ENCODE measurements around the gene CLCN3. TPM values are rescaled to one million over a fixed set of nuclear protein-coding genes. Genes with fewer than 3 reads are reported as not detected.

Gene CLCN3
- total and polyA plus RNA-seq, 2 experiments from 2014 or later: 10.9 to 22.9 TPM

GRCh38 chr4:169603312-169603711 is 17.1 kb upstream of the CLCN3 start:
- no peaks in the 10 kb centered on the region for H3F3A ChIP-seq (replicated peaks; ENCODE audit: low read depth)
- H3K36me3 ChIP-seq (ENCODE audit: insufficient read depth): no peaks in the 10 kb centered on the region; the same call in 1 of the 2 replicates
- H3K27ac ChIP-seq (ENCODE audit: low read depth): no peak overlapping the region
- DNase-seq (ENCODE audit: low spot score) (no peak), ATAC-seq (no peak)
- Mint-ChIP-seq H3K9me3 (no peaks in the 10 kb centered on the region), H3K27ac (no peak overlapping the region), H3K27me3 (ENCODE audit: insufficient read depth, low read depth, poor library complexity) (no peaks in the 10 kb centered on the region), H3K4me1 (no peaks in the 10 kb centered on the region), H3K4me3 (no peak overlapping the region), H3K36me3 (ENCODE audit: low read depth) (peaks cover 3% of the 10 kb centered on the region; the same call in 2 of the 3 replicates)
- H2AFZ ChIP-seq: no peak overlapping the region
- no peak overlapping the region for H3K4me2 ChIP-seq
- H3K27me3 ChIP-seq (ENCODE audit: insufficient read depth): no peaks in the 10 kb centered on the region
- no peaks in the 10 kb centered on the region for H3K4me1 ChIP-seq (ENCODE audit: insufficient read depth)
- no peaks in the 10 kb centered on the region for H3K9me2 ChIP-seq (ENCODE audit: insufficient read depth)
- no peak for TF ChIP-seq ETS1 (IDR thresholded peaks at IDR 0.05)
- TF ChIP-seq CREB1 (CRISPR knock-in tag; IDR thresholded peaks at IDR 0.05; ENCODE audit: low read depth): no peak
- peaks cover 20% of the 10 kb centered on the region; the same call in 1 of the 2 replicates for H3K79me2 ChIP-seq (replicated peaks; ENCODE audit: insufficient read depth)
- no peaks in the 10 kb centered on the region for H4K20me1 ChIP-seq (replicated peaks; ENCODE audit: insufficient read depth)
- no peak overlapping the region for H3K4me3 ChIP-seq

- Mint-ChIP-seq H3K4me3 (no peak overlapping the region), H3K36me3 (ENCODE audit: low read depth) (peaks cover 3% of the 10 kb centered on the region; the same call in 2 of the 3 replicates), H3K27ac (peak overlapping the region; percentile 84), H3K4me1 (no peaks in the 10 kb centered on the region), H3K9me3 (no peaks in the 10 kb centered on the region), H3K27me3 (ENCODE audit: insufficient read depth, low read depth, poor library complexity) (no peaks in the 10 kb centered on the region)
- H4K20me1 ChIP-seq (replicated peaks; ENCODE audit: insufficient read depth): no peaks in the 10 kb centered on the region
- no peaks in the 10 kb centered on the region for H3K4me1 ChIP-seq (ENCODE audit: insufficient read depth)
- TF ChIP-seq NANOG (IDR thresholded peaks at IDR 0.05; ENCODE audit: borderline replicate concordance): no peak
- TF ChIP-seq ZNF462 (CRISPR knock-in tag; IDR thresholded peaks at IDR 0.05): no peak
- TF ChIP-seq JUNB (IDR thresholded peaks at IDR 0.05; ENCODE audit: unreplicated experiment): no peak
- TF ChIP-seq REST (IDR thresholded peaks at IDR 0.05; ENCODE audit: unreplicated experiment): no peak
- TF ChIP-seq STAT1 (IDR thresholded peaks at IDR 0.05; ENCODE audit: unreplicated experiment): no peak
- no peak for TF ChIP-seq EZH2phosphoT487 (IDR thresholded peaks at IDR 0.05; ENCODE audit: unreplicated experiment)
- no peak for TF ChIP-seq ZNF114 (CRISPR knock-in tag; IDR thresholded peaks at IDR 0.05)
- DNase-seq (ENCODE audit: low spot score): no peak
- H3K36me3 ChIP-seq (ENCODE audit: insufficient read depth): no peaks in the 10 kb centered on the region; the same call in 1 of the 2 replicates
- H3K27me3 ChIP-seq (ENCODE audit: insufficient read depth): no peaks in the 10 kb centered on the region
- H3K4me3 ChIP-seq: no peak overlapping the region
- no peak overlapping the region for H2AFZ ChIP-seq
- no peaks in the 10 kb centered on the region for H3K9me2 ChIP-seq (ENCODE audit: insufficient read depth)
- H3K4me2 ChIP-seq: no peak overlapping the region
- H3K27ac ChIP-seq (ENCODE audit: low read depth): no peak overlapping the region
- H3K79me2 ChIP-seq (replicated peaks; ENCODE audit: insufficient read depth): peaks cover 20% of the 10 kb centered on the region; the same call in 1 of the 2 replicates
- ATAC-seq: no peak
- H3F3A ChIP-seq (replicated peaks; ENCODE audit: low read depth): no peaks in the 10 kb centered on the region
Observed at GRCh38 chr4:169604131-169604900, 16.1 kb upstream of the CLCN3 start.

Data from GM23338 (cell line).